Activated CD4-positive, alpha-beta memory T cell treated with anti-CD3 and anti-CD28 coated beads, Interleukin-2, amount 10 ng/mL, durations not matched to agents 7 days and 5 days (primary cell): Measurements from ENCODE around the gene RCOR2. TPM values are rescaled to one million over a fixed set of nuclear protein-coding genes. Genes with fewer than 3 reads are reported as not detected.
A peak's percentile ranks its signal among the peaks of the same experiment; 100 is the strongest.

Experiments
- CTCF ChIA-PET: fragments of 350-600 bp; sonication (Branson Sonifier 250); formaldehyde crosslinking; loops from one replicate; lab custom pipeline; 2021; ENCODE audit warnings: antibody characterized with exemption, inconsistent platforms; lab: Charles Lee
- POLR2A ChIA-PET: fragments of 350-600 bp; sonication (Branson Sonifier 250); formaldehyde crosslinking; loops from one replicate; lab custom pipeline; 2021; ENCODE audit warnings: antibody characterized with exemption; lab: Charles Lee
- DNase-seq: peaks from one replicate; pipeline ENCODE4 v3.0.0-alpha.2; 2020
- H3K27ac Mint-ChIP-seq: one replicate; pipeline ENCODE4 v1.8.0; 2021; ENCODE audit warnings: mild to moderate bottlenecking, mixed read lengths
- H3K27me3 Mint-ChIP-seq: one replicate; pipeline ENCODE4 v1.8.0; 2021; ENCODE audit warnings: mixed read lengths
- H3K36me3 Mint-ChIP-seq: one replicate; pipeline ENCODE4 v1.8.0; 2021; ENCODE audit warnings: low read depth, mixed read lengths
- H3K4me1 Mint-ChIP-seq: one replicate; pipeline ENCODE4 v1.8.0; 2021; ENCODE audit warnings: mixed read lengths
- H3K4me3 Mint-ChIP-seq: one replicate; pipeline ENCODE4 v1.8.0; 2021; ENCODE audit warnings: mild to moderate bottlenecking, mixed read lengths
- H3K9me3 Mint-ChIP-seq: one replicate; pipeline ENCODE4 v1.8.0; 2021; ENCODE audit warnings: mixed read lengths
- total RNA-seq, 2 experiments: library from RNA; stranded (reverse); gene quantifications; one replicate each; pipeline ENCODE4 v1.2.3, GENCODE V29; 2021

The RCOR2 gene
- total RNA-seq, 2 experiments from 2014 or later, result not detected

GRCh38 chr11:63911440-63911839, 5.5 kb downstream of the RCOR2 start:
- peaks cover 15% of the 10 kb centered on the region for H3K36me3 Mint-ChIP-seq
- peaks cover 3% of the 10 kb centered on the region for H3K4me1 Mint-ChIP-seq
- H3K27ac Mint-ChIP-seq, result no peak overlapping the region
- no peak overlapping the region for H3K4me3 Mint-ChIP-seq
- POLR2A ChIA-PET, result interaction anchor here (0.6 kb wide), 1 partner anchor 274 kb away, joined by 3 read pairs; the partner anchor contains the start of gene STIP1
- peaks cover 6% of the 10 kb centered on the region for H3K27me3 Mint-ChIP-seq
- no peak for DNase-seq
- CTCF ChIA-PET, result interaction anchor here (0.8 to 1.1 kb wide), 2 partner anchors 34 to 74 kb away, joined by 3 read pairs; no protein-coding TSS in a partner anchor
- no peaks in the 10 kb centered on the region for H3K9me3 Mint-ChIP-seq

GRCh38 chr11:63910675-63911074, 6.3 kb downstream of the RCOR2 start:
- H3K9me3 Mint-ChIP-seq, result no peaks in the 10 kb centered on the region
- H3K27ac Mint-ChIP-seq, result no peak overlapping the region
- no peak overlapping the region for H3K4me3 Mint-ChIP-seq
- H3K36me3 Mint-ChIP-seq, result peaks cover 19% of the 10 kb centered on the region
- no peak for DNase-seq
- H3K4me1 Mint-ChIP-seq, result no peaks in the 10 kb centered on the region
- POLR2A ChIA-PET, result interaction anchor here (0.7 kb wide), 1 partner anchor 304 kb away, joined by 3 read pairs; no protein-coding TSS in a partner anchor
- CTCF ChIA-PET, result interaction anchor here (0.8 to 1.1 kb wide), 2 partner anchors 35 to 73 kb away, joined by 3 read pairs; no protein-coding TSS in a partner anchor
- H3K27me3 Mint-ChIP-seq, result peaks cover 3% of the 10 kb centered on the region

DNA sequence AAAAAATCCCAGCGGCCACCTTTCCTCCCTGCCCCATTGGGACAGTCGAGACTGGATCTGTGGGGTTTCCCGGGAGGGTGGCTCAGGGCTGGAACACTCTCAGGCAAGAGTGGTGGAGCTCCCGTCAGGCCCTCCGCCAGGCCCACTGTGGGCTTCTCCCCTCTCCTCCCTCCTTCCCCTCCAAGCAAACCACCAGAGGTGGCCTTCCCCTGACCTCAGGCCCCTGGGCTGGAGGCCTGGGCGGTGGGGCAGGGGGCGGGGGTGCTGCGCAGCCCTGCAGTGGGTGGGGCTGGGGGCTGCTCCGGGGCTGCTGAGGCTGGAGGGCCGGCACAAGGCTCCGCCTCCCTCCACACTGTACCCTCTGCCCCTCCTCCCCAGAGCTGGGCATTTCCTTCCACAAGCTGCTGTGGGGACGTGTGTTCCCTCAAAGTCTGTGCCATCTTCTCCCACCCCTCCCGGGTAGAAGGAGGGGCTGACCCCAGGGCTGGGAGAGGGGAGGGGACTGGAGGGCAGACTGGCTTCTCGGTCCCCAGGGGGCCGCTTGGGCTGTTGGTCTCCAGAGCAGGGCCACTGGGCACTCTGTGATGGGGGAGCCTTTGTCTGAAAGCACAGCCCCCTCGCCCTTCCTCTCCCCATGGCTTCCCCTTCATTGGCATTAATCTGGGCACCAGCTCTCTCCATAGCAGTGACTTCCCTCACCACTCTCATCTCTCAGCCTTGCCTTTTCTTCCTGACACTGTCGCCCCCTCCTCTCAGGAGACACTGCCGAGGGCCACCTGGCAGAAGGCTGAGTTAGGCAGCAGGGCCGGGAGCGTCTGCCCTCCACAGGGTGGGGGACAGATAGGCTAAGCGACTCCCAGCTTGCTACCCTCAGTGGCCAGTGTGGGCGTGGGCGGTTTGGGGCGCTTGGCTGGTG, 7.1 kb downstream of the RCOR2 start:
- no peak overlapping the region for H3K27ac Mint-ChIP-seq
- POLR2A ChIA-PET, result no interaction called here
- no peaks in the 10 kb centered on the region for H3K27me3 Mint-ChIP-seq

DNA sequence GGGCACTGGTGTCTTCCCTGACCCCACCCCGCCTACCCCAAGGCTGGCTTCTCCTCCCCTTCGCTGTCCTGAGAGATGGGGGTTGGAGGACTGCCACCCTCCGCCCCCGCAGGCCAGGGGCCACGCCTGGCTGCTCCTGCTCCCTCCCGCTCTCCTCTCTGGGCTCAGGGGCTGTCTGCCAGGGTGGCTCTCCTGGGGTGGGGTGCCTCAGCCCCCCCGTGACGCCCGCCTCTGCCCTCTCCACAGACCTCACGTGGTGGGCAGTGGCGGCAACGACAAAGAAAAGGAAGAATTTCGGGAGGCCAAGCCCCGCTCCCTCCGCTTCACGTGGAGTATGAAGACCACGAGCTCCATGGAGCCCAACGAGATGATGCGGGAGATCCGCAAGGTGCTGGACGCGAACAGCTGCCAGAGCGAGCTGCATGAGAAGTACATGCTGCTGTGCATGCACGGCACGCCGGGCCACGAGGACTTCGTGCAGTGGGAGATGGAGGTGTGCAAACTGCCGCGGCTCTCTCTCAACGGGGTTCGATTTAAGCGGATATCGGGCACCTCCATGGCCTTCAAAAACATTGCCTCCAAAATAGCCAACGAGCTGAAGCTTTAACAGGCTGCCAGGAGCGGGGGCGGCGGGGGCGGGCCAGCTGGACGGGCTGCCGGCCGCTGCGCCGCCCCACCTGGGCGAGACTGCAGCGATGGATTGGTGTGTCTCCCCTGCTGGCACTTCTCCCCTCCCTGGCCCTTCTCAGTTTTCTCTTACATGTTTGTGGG, 8.1 kb downstream of the RCOR2 start:
- H3K4me1 Mint-ChIP-seq, result no peaks in the 10 kb centered on the region
- peaks cover 25% of the 10 kb centered on the region for H3K36me3 Mint-ChIP-seq
- no peak overlapping the region for H3K4me3 Mint-ChIP-seq
- CTCF ChIA-PET, result no interaction called here
- H3K9me3 Mint-ChIP-seq, result no peaks in the 10 kb centered on the region
- POLR2A ChIA-PET, result no interaction called here
- no peaks in the 10 kb centered on the region for H3K27me3 Mint-ChIP-seq
- no peak for DNase-seq
- H3K27ac Mint-ChIP-seq, result no peak overlapping the region

More for the DNA sequence above, 7.1 kb downstream of the RCOR2 start:
- Mint-ChIP-seq H3K4me3 (no peak overlapping the region), H3K9me3 (no peaks in the 10 kb centered on the region), H3K36me3 (peaks cover 19% of the 10 kb centered on the region), H3K4me1 (no peaks in the 10 kb centered on the region)
- CTCF ChIA-PET, result no interaction called here
- no peak for DNase-seq

DNA sequence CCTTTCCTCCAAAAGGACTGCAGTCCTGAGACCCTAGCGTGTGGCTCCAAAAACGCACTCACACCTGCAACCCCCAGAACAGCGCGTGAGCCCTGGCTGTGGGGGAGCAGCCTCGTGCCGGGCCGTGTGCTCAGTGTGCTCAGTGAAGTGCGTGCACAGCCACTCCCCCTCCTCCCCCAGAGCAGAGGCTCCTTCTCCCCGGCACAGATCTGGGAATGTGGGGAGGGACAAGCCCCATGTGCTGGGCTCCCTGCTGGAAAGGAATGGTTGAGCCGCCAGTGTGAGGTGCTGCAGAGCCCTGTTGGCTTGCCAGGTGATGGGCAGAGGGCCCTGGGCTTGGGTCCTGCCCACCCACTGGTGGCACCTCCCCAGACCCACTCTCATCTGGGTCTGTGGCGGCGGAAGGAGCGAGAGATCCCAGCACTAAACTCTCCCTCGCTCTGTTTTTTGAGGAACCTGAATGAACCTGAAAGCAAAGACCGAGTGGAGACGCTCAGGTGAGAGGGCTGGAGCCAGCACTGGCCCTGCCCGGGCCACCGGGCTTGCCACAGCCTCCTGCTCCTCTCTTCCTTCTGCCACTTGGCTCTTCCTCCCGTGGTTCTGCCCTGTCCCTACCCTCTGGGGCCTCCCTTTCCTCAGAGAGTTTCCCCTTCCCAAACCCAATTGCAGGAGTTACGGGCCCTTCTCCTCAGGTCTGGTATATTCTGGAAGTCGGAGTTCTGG, 9.0 kb downstream of the RCOR2 start:
- H3K27ac Mint-ChIP-seq, result no peak overlapping the region
- no peaks in the 10 kb centered on the region for H3K27me3 Mint-ChIP-seq
- H3K4me1 Mint-ChIP-seq, result no peaks in the 10 kb centered on the region
- no peaks in the 10 kb centered on the region for H3K9me3 Mint-ChIP-seq
- DNase-seq, result no peak
- H3K36me3 Mint-ChIP-seq, result peaks cover 34% of the 10 kb centered on the region
- no peak overlapping the region for H3K4me3 Mint-ChIP-seq
- ChIA-PET POLR2A (no interaction called here), CTCF (interaction anchor here (1.9 kb wide), 1 partner anchor 72 kb away, joined by 44 read pairs; the partner anchor contains the start of gene MARK2)

DNA sequence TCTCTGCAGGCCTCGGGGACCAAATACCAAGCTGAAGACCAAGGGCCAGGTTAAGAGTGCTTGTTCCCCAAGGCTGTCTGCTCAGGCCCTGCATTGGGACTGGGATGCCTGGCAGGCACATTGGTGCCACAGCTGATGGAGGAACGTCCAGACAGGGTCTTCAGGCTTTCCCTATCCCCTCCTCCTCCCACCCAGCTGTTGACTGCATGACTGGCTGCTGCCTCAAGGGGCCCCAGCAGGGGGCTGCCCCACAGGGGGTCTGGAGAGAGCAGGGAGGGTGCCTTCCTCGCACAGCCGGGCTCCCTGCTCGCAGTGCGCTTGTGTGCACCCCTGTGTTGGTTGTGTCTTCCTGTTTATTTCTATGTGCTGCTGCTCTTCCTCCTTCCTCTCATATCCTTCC, 9.9 kb downstream of the RCOR2 start:
- Mint-ChIP-seq H3K27ac (no peak overlapping the region), H3K27me3 (no peaks in the 10 kb centered on the region), H3K36me3 (peaks cover 41% of the 10 kb centered on the region), H3K4me3 (no peak overlapping the region), H3K4me1 (no peaks in the 10 kb centered on the region), H3K9me3 (no peaks in the 10 kb centered on the region)
- ChIA-PET POLR2A (interaction anchor here (1.0 kb wide), 1 partner anchor 68 kb away, joined by 5 read pairs; the partner anchor contains the start of gene MARK2), CTCF (interaction anchor here (0.6 to 1.9 kb wide), 7 partner anchors 20 to 290 kb away, joined by 3 to 44 read pairs (median 3); partner anchors contain the start of gene MARK2)
- no peak for DNase-seq

GRCh38 chr11:63906585-63906984, 10.4 kb downstream of the RCOR2 start:
- no peak overlapping the region for H3K4me3 Mint-ChIP-seq
- H3K36me3 Mint-ChIP-seq, result peaks cover 46% of the 10 kb centered on the region
- no peaks in the 10 kb centered on the region for H3K9me3 Mint-ChIP-seq
- ChIA-PET POLR2A (interaction anchor here (1.0 kb wide), 1 partner anchor 68 kb away, joined by 5 read pairs; the partner anchor contains the start of gene MARK2), CTCF (interaction anchor here (0.6 to 1.9 kb wide), 7 partner anchors 19 to 291 kb away, joined by 3 to 44 read pairs (median 3); partner anchors contain the start of gene MARK2)
- H3K27me3 Mint-ChIP-seq, result no peaks in the 10 kb centered on the region
- DNase-seq, result peak; percentile 53
- no peaks in the 10 kb centered on the region for H3K4me1 Mint-ChIP-seq
- H3K27ac Mint-ChIP-seq, result no peak overlapping the region

GRCh38 chr11:63906087-63906486, 10.9 kb downstream of the RCOR2 start:
- POLR2A ChIA-PET, result interaction anchor here (1.0 kb wide), 1 partner anchor 67 kb away, joined by 5 read pairs; the partner anchor contains the start of gene MARK2
- H3K4me3 Mint-ChIP-seq, result no peak overlapping the region
- no peak overlapping the region for H3K27ac Mint-ChIP-seq

GRCh38 chr11:63905179-63905578, 11.8 kb downstream of the RCOR2 start:
- Mint-ChIP-seq H3K27ac (no peak overlapping the region), H3K27me3 (no peaks in the 10 kb centered on the region), H3K4me3 (no peak overlapping the region), H3K4me1 (no peaks in the 10 kb centered on the region), H3K9me3 (no peaks in the 10 kb centered on the region), H3K36me3 (peaks cover 56% of the 10 kb centered on the region)
- ChIA-PET POLR2A (no interaction called here), CTCF (no interaction called here)
- DNase-seq, result no peak

More at GRCh38 chr11:63906087-63906486, 10.9 kb downstream of the RCOR2 start:
- Mint-ChIP-seq H3K9me3 (no peaks in the 10 kb centered on the region), H3K27me3 (no peaks in the 10 kb centered on the region), H3K4me1 (no peaks in the 10 kb centered on the region), H3K36me3 (peaks cover 51% of the 10 kb centered on the region)
- no peak for DNase-seq
- CTCF ChIA-PET, result interaction anchor here (1.0 to 1.9 kb wide), 6 partner anchors 19 to 70 kb away, joined by 3 to 44 read pairs (median 3); partner anchors contain the start of gene MARK2

DNA sequence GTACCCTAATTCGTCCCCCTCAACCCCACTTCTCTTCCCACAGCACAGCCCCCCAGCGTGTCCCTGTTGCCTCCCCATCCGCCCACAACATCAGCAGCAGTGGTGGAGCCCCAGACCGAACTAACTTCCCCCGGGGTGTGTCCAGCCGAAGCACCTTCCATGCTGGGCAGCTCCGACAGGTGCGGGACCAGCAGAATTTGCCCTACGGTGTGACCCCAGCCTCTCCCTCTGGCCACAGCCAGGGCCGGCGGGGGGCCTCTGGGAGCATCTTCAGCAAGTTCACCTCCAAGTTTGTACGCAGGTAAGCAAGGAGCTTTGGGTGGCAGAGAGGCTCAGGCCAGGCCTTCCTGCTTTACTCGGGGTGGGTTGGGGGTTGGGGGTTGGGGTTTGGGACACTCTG, 12.2 kb downstream of the RCOR2 start:
- no peaks in the 10 kb centered on the region for H3K9me3 Mint-ChIP-seq
- CTCF ChIA-PET, result no interaction called here

GRCh38 chr11:63903884-63904283, 13.1 kb downstream of the RCOR2 start:
- POLR2A ChIA-PET, result no interaction called here
- Mint-ChIP-seq H3K36me3 (peaks cover 64% of the 10 kb centered on the region), H3K4me3 (no peak overlapping the region)

More for the DNA sequence above, 12.2 kb downstream of the RCOR2 start:
- DNase-seq, result no peak
- H3K4me3 Mint-ChIP-seq, result no peak overlapping the region
- POLR2A ChIA-PET, result no interaction called here
- H3K27me3 Mint-ChIP-seq, result no peaks in the 10 kb centered on the region
- H3K27ac Mint-ChIP-seq, result no peak overlapping the region
- no peaks in the 10 kb centered on the region for H3K4me1 Mint-ChIP-seq
- peaks cover 58% of the 10 kb centered on the region for H3K36me3 Mint-ChIP-seq

DNA sequence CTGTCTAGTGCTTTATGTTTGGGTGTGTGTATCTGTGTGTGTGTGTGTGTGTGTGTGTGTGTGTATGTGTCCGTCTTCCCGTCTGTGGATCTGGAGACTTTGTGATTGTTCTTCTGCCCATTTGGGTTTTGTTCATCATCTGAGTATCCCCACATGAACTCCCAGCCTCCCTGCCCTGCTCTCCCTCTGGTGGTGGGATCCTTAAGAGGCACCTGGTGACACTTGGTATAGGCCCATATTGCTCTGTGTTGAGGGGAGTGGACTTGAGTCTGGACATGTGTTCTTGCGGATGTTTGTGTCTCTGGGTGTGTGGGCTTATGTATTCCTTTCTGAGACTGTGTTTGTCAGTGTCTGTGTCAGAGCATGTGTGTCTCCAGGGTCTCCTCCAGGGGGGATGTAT, 15.3 kb downstream of the RCOR2 start:
- DNase-seq, result no peak
- POLR2A ChIA-PET, result interaction anchor here (0.9 kb wide), 1 partner anchor 13 kb away, joined by 4 read pairs; no protein-coding TSS in a partner anchor
- no peaks in the 10 kb centered on the region for H3K9me3 Mint-ChIP-seq
- H3K4me1 Mint-ChIP-seq, result peaks cover 2% of the 10 kb centered on the region
- no peak overlapping the region for H3K27ac Mint-ChIP-seq
- peaks cover 79% of the 10 kb centered on the region for H3K36me3 Mint-ChIP-seq
- CTCF ChIA-PET, result interaction anchor here (1.1 to 1.6 kb wide), 3 partner anchors 58 to 67 kb away, joined by 3 to 8 read pairs (median 4); no protein-coding TSS in a partner anchor
- H3K4me3 Mint-ChIP-seq, result no peak overlapping the region
- no peaks in the 10 kb centered on the region for H3K27me3 Mint-ChIP-seq

More at GRCh38 chr11:63903884-63904283, 13.1 kb downstream of the RCOR2 start:
- no peak overlapping the region for H3K27ac Mint-ChIP-seq
- no peaks in the 10 kb centered on the region for H3K4me1 Mint-ChIP-seq
- no peaks in the 10 kb centered on the region for H3K27me3 Mint-ChIP-seq
- no peak for DNase-seq
- no peaks in the 10 kb centered on the region for H3K9me3 Mint-ChIP-seq
- CTCF ChIA-PET, result no interaction called here
